Measurements from ENCODE around the gene DEAF1. TPM values are rescaled to one million over a fixed set of nuclear protein-coding genes. Genes with fewer than 3 reads are reported as not detected.
"Not testable (repeated sequence)": the region's sequence is repeated elsewhere in the genome, so short reads cannot be mapped to it uniquely, and the experiment has no call there.

DEAF1 gene, protein sequence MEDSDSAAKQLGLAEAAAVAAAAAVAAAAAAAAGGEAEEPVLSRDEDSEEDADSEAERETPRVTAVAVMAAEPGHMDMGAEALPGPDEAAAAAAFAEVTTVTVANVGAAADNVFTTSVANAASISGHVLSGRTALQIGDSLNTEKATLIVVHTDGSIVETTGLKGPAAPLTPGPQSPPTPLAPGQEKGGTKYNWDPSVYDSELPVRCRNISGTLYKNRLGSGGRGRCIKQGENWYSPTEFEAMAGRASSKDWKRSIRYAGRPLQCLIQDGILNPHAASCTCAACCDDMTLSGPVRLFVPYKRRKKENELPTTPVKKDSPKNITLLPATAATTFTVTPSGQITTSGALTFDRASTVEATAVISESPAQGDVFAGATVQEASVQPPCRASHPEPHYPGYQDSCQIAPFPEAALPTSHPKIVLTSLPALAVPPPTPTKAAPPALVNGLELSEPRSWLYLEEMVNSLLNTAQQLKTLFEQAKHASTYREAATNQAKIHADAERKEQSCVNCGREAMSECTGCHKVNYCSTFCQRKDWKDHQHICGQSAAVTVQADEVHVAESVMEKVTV
- total RNA-seq = 23.8 TPM

GRCh38 chr11:694563-695287 is at the start of gene DEAF1:
DEAF1 (minus strand) TSS chr11:695222; CDS start chr11:695047, 175 bp downstream.
- peak; percentile 84 for ATAC-seq

GRCh38 chr11:742571-743201 is 47.7 kb upstream of the DEAF1 start:
- ATAC-seq = no peak

- no peak for ATAC-seq
These were observed 47.1 kb upstream of the DEAF1 start for GRCh38 chr11:742156-742546.

DNA sequence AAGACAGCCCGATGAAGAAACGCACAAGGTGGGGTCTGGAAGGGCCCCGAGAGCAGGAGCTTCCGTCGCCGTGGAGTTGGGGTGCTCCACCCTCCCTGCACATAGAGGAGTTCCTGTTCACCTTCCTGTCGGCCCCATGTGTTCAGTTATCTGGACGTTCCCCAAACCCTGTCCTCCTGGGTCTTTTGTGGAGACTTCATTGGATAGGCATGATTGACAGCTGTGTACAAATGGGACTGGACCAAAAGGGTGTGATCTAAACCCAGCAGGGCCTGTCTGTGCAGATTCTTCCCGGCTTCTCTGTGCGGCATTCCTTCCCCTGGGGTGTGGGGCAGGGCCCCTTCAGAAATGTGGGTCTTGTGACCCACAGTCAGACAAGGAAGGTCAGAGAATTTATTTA is 42.9 kb upstream of the DEAF1 start:
- peak; percentile 94 for ATAC-seq

GRCh38 chr11:737366-737765 is 42.3 kb upstream of the DEAF1 start:
- peak; percentile 5 for ATAC-seq

GRCh38 chr11:734541-734940 is 39.5 kb upstream of the DEAF1 start:
- not testable (repeated sequence) for ATAC-seq

GRCh38 chr11:733072-733471 is 38.0 kb upstream of the DEAF1 start:
- ATAC-seq = no peak

DNA sequence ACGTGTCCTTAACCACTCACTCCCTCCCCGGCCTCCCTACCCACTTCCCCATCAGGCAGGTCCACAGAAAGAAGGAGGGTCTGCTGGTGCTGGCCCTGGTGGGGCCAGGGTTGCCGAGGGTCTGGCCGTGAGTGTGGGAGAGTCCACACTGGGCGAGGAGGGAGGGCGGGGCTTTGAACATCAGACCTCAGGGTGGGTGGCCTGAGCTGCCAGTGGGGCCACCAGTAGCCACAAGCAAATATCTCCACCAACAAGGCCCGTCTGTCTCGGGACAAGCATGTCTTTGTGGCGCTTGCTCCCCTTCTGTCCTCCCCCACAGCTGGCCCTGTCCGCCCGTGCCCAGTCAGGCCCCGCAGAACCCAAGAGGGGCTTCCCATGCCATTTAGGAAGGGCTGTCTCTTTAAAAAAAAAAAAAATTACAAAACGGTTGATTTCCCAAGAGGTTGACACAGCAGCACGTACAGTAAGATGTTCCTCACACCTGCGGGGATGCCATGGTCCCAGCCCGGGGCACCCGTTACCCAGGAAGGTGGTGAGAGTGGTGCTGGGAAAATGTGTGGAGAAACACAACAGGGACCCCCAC is 34.6 kb upstream of the DEAF1 start:
- no peak for ATAC-seq

DNA sequence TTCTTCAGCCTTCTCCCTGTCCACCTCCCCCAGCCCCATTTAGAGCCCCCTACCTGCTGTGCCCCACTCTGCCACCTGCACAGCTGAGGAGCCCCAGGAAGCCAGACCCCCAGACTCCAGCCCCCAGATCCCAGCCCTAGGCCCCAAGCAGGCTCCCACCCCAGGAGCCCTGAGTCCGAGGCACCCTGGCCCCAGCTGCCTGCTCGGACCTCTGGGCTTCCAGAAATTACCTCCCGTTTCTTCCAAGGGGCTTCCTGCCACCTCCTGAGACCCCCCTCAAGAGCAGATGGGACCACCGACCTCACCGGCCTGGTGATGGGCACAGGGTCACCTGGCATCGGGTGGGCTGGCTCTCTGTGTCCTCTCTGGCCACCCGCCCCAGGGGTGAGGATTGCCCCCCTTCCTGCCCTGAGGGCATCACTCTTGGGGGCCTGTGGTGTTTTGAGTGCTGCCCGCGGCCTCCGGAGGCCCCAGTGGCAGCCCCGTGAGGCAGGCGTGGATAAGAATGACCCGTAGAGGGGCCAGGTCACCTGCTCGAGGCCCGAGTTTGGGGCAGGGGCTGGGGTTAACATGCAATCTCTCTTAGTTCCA is 34.0 kb upstream of the DEAF1 start:
- ATAC-seq = no peak

DNA sequence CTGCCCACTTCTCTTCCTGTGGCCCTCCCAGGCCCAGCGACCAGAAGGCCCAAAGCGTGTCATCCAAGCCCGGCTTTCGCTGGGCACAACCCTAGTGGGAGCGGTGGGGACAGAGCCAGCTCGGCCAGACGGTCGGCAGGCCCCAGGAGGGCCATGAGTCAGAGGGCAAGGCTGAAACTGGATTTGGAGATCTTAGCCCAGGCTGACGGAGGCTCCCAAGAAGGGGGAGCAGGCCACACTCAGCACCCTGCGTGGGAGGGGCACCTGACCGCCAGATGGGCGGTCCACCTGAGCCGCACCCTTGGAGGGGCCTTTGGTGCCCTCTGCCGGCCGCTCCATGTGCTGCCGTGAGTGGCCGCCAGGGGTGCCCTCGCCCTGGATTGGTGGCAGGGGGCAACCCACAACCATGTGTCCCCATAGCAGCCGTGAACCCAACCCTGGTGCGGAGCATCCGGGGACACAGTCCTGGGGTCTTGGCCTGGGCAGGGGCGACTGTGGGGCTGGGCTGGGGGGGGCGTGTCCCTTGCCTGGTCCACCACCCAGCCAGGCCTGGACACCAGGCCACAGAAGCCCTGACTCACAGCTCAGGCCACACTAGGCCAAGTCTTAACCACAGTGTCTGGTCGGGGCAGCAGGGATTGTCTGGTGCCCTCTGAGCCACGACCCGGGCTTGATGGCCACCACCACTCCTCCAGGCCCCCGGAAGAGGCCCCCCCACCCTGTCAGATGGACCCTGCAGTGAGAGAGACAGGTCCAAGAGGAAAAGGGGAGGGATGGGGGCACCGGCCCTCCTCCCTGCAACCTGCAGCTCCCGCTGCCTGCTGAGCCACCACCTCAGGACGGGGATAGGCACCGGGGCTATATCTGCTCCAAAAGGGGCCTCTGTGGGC is 33.1 kb upstream of the DEAF1 start:
- peak; percentile 80 for ATAC-seq

DNA sequence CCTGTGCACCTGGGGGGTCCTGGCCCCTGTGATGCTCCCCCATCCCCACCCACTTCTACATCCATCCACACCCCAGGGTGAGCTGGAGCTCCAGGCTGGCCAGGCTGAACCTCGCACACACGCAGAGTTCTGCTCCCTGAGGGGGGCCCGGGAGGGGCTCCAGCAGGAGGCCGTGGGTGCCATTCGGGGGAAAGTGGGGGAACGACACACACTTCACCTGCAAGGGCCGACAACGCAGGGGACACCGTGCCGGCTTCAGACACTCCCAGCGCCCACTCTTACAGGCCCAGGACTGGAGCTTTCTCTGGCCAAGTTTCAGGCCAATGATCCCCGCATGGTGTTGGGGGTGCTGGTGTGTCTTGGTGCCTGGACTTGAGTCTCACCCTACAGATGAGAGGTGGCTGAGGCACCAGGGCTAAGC is 32.3 kb upstream of the DEAF1 start:
- ATAC-seq = peak; percentile 0

DNA sequence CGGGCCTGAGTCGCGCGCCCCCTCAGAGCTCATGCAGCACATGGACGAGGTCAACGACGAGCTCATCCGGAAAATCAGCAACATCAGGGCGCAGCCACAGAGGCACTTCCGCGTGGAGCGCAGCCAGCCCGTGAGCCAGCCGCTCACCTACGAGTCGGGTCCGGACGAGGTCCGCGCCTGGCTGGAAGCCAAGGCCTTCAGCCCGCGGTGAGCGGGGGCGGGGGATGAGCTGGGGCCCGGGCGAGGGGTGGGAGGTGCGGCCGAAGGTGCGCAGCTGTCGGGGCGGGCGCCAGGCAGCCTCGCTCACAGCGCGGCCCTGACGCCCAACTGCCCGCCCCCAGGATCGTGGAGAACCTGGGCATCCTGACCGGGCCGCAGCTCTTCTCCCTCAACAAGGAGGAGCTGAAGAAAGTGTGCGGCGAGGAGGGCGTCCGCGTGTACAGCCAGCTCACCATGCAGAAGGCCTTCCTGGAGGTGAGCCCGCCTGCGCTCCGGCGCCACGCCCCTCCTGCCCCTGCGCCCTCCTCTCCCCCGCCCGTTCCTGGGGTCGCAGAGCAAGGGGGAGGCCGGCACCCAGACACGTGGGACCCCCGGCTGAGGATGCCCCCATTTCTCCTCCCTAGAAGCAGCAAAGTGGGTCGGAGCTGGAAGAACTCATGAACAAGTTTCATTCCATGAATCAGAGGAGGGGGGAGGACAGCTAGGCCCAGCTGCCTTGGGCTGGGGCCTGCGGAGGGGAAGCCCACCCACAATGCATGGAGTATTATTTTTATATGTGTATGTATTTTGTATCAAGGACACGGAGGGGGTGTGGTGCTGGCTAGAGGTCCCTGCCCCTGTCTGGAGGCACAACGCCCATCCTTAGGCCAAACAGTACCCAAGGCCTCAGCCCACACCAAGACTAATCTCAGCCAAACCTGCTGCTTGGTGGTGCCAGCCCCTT is 31.5 kb upstream of the DEAF1 start:
- peak; percentile 50 for ATAC-seq

- no peak for ATAC-seq
These were observed 30.7 kb upstream of the DEAF1 start for GRCh38 chr11:725624-726202.

GRCh38 chr11:724778-725386 is 29.9 kb upstream of the DEAF1 start:
- no peak for ATAC-seq

- no peak for ATAC-seq
These were observed 29.2 kb upstream of the DEAF1 start for GRCh38 chr11:724049-724777.

- no peak for ATAC-seq
These were observed 28.3 kb upstream of the DEAF1 start for GRCh38 chr11:723120-723883.

GRCh38 chr11:722346-722811 is 27.4 kb upstream of the DEAF1 start:
- no peak for ATAC-seq
